Breast epithelium (tissue), 3 donors: Measurements from ENCODE around the gene TRIM74.
"Not testable (repeated sequence)": the region's sequence is repeated elsewhere in the genome, so short reads cannot be mapped to it uniquely, and the experiment has no call there.

ENCODE experiments used
- CTCF ChIP-seq, 3 donors: fragments of 450-650 bp; IDR thresholded peaks; one replicate each; pipeline ENCODE4 v1.5.1; 2016 to 2017; ENCODE audit warnings: antibody characterized with exemption in 3 of 3, mild to moderate bottlenecking in 3 of 3, moderate library complexity in 3 of 3
- POLR2A ChIP-seq: fragments of 450-650 bp; IDR thresholded peaks from one replicate; pipeline ENCODE4 v1.6.1; 2016; ENCODE audit warnings: antibody characterized with exemption, mild to moderate bottlenecking, moderate library complexity
- POLR2AphosphoS5 ChIP-seq, 3 donors: sonication (generic); formaldehyde crosslinking; IDR thresholded peaks; one replicate each; pipeline ENCODE4 v1.6.1; 2017; ENCODE audit warnings: antibody characterized with exemption in 3 of 3

- not testable (repeated sequence) for TF ChIP-seq CTCF (IDR thresholded peaks at IDR 0.05); POLR2A; POLR2AphosphoS5 (IDR thresholded peaks at IDR 0.05)
Observed at GRCh38 chr7:73005356-73005692, 36.1 kb upstream of the TRIM74 start.
